Endothelial cell (in vitro differentiated cells): Measurements from ENCODE around the gene MMADHC. TPM values are rescaled to one million over a fixed set of nuclear protein-coding genes. Genes with fewer than 3 reads are reported as not detected.

Source experiments
- DNase-seq: peaks from one replicate; pipeline ENCODE4 v3.0.0; 2021; ENCODE audit warnings: low spot score
- H3K27ac Mint-ChIP-seq: one replicate; pipeline ENCODE4 v1.8.0; 2021; ENCODE audit warnings: mixed read lengths, inconsistent platforms; ENCODE audit not compliant: unreplicated experiment
- H3K27me3 Mint-ChIP-seq: one replicate; pipeline ENCODE4 v1.8.0; 2021; ENCODE audit warnings: mild to moderate bottlenecking, moderate library complexity, mixed read lengths, inconsistent platforms; ENCODE audit not compliant: unreplicated experiment
- H3K36me3 Mint-ChIP-seq: one replicate; pipeline ENCODE4 v1.8.0; 2021; ENCODE audit warnings: mild to moderate bottlenecking, low read depth, mixed read lengths, inconsistent platforms; ENCODE audit not compliant: unreplicated experiment
- H3K4me1 Mint-ChIP-seq: one replicate; pipeline ENCODE4 v1.8.0; 2021; ENCODE audit warnings: mild to moderate bottlenecking, mixed read lengths, inconsistent platforms; ENCODE audit not compliant: unreplicated experiment
- H3K4me3 Mint-ChIP-seq: one replicate; pipeline ENCODE4 v1.8.0; 2021; ENCODE audit warnings: mild to moderate bottlenecking, mixed read lengths, inconsistent platforms; ENCODE audit not compliant: unreplicated experiment
- H3K9me3 Mint-ChIP-seq: one replicate; pipeline ENCODE4 v1.8.0; 2021; ENCODE audit warnings: mixed read lengths, inconsistent platforms; ENCODE audit not compliant: unreplicated experiment
- total RNA-seq: library from RNA; stranded (reverse); fragmentation: NEBNext Ultra II Directional; extraction: Animal tissue kit (Norgen Biotek cat#: 25700); gene quantifications from one replicate; pipeline ENCODE4 v1.2.1, GENCODE V29; 2021; ENCODE audit not compliant: unreplicated experiment
- TF ChIP-seq, protein P1 (sequence below): fragments of 200-600 bp; sonication (generic); IDR thresholded peaks from one replicate; pipeline ENCODE4 v1.5.0; 2021; ENCODE audit warnings: antibody characterized with exemption; ENCODE audit not compliant: unreplicated experiment

MMADHC gene
- total RNA-seq, 1 donor from 2014 or later = 86.0 TPM

DNA sequence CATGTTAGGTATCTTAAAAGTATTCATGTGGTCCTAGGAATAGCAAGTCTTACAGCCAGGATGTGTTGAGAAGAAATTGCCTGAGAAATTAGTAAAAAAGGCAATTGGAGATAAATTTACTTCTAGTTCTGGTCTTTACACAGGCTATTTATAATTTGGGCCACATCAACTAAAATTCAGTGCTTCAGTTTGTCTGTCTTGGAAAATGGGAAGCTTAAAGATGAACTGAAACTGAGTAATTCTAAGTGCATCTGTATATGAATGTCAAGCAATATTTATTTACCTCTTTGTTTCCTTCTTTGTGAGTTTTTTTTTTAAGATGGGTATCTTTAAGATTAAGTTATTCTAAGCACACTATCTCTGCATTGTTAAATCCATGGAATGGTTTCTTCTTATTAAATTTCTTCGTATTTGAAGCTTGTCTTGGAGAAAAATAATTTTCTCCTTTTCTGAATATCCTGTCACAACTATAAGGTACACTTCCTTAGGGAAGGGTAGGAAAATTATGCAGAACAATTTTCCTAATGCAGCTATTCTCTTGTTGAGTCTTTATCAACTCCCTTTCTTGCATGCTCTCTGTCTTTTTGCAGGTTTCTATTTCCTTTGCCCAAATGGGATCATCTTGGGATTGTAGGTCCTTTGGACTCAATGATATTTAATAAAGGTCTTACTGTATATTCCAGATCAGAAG, 39.7 kb upstream of the MMADHC start:
- Mint-ChIP-seq H3K4me3 (no peak overlapping the region), H3K4me1 (no peaks in the 10 kb centered on the region), H3K36me3 (no peaks in the 10 kb centered on the region), H3K27me3 (no peaks in the 10 kb centered on the region), H3K9me3 (no peaks in the 10 kb centered on the region), H3K27ac (no peak overlapping the region)
- TF ChIP-seq, protein P1, sequence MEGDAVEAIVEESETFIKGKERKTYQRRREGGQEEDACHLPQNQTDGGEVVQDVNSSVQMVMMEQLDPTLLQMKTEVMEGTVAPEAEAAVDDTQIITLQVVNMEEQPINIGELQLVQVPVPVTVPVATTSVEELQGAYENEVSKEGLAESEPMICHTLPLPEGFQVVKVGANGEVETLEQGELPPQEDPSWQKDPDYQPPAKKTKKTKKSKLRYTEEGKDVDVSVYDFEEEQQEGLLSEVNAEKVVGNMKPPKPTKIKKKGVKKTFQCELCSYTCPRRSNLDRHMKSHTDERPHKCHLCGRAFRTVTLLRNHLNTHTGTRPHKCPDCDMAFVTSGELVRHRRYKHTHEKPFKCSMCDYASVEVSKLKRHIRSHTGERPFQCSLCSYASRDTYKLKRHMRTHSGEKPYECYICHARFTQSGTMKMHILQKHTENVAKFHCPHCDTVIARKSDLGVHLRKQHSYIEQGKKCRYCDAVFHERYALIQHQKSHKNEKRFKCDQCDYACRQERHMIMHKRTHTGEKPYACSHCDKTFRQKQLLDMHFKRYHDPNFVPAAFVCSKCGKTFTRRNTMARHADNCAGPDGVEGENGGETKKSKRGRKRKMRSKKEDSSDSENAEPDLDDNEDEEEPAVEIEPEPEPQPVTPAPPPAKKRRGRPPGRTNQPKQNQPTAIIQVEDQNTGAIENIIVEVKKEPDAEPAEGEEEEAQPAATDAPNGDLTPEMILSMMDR = no peak
- no peak for DNase-seq

DNA sequence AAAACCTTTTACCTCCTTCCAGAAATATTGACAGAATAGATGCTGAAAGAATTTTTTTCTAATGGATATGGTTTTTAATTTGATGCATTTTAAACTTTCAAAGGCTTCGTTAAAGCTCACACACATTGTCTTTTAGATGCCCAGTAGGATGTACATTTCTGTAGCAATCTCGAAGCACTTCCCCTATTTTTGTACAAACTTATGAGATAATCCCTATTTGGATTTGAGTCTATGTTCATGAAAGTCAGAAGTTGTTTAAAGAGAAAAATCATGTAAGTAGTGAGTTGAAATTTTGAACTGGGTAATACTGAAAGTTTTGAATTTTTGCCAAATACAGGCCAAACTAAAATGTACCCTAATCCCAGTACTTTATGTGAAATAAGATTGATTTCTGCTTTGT, 38.1 kb upstream of the MMADHC start:
- no peak for DNase-seq
- Mint-ChIP-seq H3K4me3 (no peak overlapping the region), H3K4me1 (no peaks in the 10 kb centered on the region), H3K27me3 (no peaks in the 10 kb centered on the region), H3K9me3 (no peaks in the 10 kb centered on the region), H3K36me3 (no peaks in the 10 kb centered on the region), H3K27ac (no peak overlapping the region)
- TF ChIP-seq, protein P1 = no peak

DNA sequence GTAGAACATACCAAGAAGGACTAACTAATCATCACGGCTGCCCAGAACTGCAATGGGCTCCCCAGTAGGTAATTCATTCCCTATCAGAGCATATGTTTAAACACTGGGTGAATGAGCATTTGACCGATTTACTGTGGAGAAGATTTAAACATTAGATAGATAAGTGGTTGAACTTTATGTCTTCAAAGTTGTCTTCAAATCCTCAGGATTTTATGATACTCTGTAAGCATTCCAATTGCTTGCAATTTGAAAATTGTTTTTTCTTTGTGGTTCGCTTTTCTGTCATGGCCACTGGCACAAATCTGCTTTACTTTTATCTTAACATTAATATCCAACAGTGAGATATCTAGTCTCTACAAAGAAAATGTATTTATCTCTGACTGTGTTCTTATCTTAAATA, 37.7 kb upstream of the MMADHC start:
- Mint-ChIP-seq H3K9me3 (no peaks in the 10 kb centered on the region), H3K36me3 (no peaks in the 10 kb centered on the region), H3K4me3 (no peak overlapping the region), H3K4me1 (no peaks in the 10 kb centered on the region), H3K27ac (no peak overlapping the region), H3K27me3 (no peaks in the 10 kb centered on the region)
- TF ChIP-seq, protein P1 = no peak
- DNase-seq = no peak

DNA sequence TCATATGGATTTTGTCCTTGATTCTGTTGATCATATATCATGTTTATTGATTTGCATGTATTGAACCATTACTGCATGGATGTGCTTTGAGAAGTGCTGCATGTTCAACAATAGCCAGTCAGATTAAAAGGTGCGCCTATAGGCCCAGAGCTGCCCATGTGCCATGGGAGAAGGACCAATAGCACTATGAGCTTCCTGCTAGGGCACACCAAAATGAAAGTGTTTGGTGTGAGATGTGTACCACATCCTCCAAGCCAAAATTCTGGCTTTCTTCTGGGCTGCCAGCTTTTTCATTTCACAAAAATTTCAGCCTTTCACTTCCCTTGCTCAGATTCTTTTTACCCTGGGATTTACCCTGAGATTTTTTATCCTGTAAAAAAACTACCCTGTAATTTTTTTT, 34.8 kb upstream of the MMADHC start:
- Mint-ChIP-seq H3K27me3 (peaks cover 2% of the 10 kb centered on the region), H3K27ac (no peak overlapping the region), H3K4me3 (no peak overlapping the region), H3K36me3 (no peaks in the 10 kb centered on the region), H3K4me1 (no peaks in the 10 kb centered on the region), H3K9me3 (no peaks in the 10 kb centered on the region)
- TF ChIP-seq, protein P1 = no peak
- no peak for DNase-seq

DNA sequence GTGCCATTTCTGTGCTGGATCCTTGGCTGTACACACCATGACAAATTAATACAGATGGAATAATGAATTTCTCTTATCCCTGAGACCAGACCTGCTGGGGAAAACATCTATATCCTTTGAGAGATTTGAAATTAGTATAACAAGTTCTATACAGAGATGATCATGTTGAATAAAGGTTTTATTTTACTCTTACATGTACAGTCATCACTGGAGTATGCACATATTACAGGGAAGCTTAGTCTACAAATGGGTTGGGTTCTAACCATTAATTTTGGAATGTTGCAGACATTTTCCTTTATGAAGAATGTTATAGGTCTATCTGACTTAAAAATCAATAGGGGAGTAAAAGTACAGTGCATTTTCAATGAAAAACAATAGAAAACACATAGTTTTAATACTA, 29.9 kb upstream of the MMADHC start:
- H3K27ac Mint-ChIP-seq = no peak overlapping the region
- H3K27me3 Mint-ChIP-seq = peaks cover 2% of the 10 kb centered on the region
- no peaks in the 10 kb centered on the region for H3K4me1 Mint-ChIP-seq
- DNase-seq = no peak
- no peaks in the 10 kb centered on the region for H3K36me3 Mint-ChIP-seq
- TF ChIP-seq, protein P1 = no peak
- no peak overlapping the region for H3K4me3 Mint-ChIP-seq
- no peaks in the 10 kb centered on the region for H3K9me3 Mint-ChIP-seq
